GM12864 (cell line): ENCODE data around the gene PCGF6.
"Not testable (repeated sequence)": the region's sequence is repeated elsewhere in the genome, so short reads cannot be mapped to it uniquely, and the experiment has no call there.

ENCODE experiments used
- DNase-seq: peaks from one replicate; pipeline ENCODE4 v3.0.0-alpha.2; 2011; ENCODE audit warnings: low read depth
- H3K4me3 ChIP-seq: 2 replicates; pipeline ENCODE4 v1.5.1; 2011; ENCODE audit warnings: mild to moderate bottlenecking, low read depth, low read length, control low read depth
- CTCF ChIP-seq: IDR thresholded peaks from 2 replicates; pipeline ENCODE4 v1.5.1; 2011; ENCODE audit warnings: low read depth, mild to moderate bottlenecking, moderate library complexity, low read length, control low read depth, inconsistent platforms; ENCODE audit errors: missing control alignments

PCGF6 gene

GRCh38 chr10:103382769-103383168, 31.8 kb upstream of the PCGF6 start:
- no peak overlapping the region for H3K4me3 ChIP-seq
- peak; percentile 45 for DNase-seq
- TF ChIP-seq CTCF: no peak

GRCh38 chr10:103374263-103374662, 23.3 kb upstream of the PCGF6 start:
- no peak overlapping the region for H3K4me3 ChIP-seq
- TF ChIP-seq CTCF: no peak
- no peak for DNase-seq

- TF ChIP-seq CTCF: no peak
- no peak overlapping the region for H3K4me3 ChIP-seq
- no peak for DNase-seq
These were observed 22.6 kb upstream of the PCGF6 start for GRCh38 chr10:103373544-103373943.

DNA sequence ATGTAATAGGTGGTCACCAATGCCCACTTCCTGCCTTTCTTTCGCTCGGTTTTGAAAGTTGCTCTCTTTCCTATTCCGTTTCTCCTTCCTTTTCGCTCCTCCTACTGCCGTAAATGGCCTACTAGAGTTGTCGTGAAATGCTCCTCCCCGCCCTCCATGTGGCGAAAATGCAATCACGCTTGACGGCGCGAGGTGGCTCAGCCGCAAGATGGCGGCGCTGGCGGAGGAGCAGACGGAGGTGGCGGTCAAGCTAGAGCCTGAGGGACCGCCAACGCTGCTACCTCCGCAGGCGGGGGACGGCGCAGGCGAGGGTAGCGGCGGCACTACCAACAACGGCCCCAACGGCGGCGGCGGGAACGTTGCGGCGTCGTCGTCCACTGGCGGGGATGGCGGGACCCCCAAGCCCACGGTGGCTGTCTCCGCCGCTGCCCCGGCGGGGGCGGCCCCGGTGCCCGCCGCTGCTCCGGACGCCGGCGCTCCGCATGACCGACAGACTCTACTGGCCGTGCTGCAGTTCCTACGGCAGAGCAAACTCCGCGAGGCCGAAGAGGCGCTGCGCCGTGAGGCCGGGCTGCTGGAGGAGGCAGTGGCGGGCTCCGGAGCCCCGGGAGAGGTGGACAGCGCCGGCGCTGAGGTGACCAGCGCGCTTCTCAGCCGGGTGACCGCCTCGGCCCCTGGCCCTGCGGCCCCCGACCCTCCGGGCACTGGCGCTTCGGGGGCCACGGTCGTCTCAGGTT, 17.0 kb upstream of the PCGF6 start, which contains the start of gene TAF5:
TAF5 (plus strand) TSS at position 195 of the 737 bp plus-strand sequence; CDS start at position 209, 14 bp downstream.
- TF ChIP-seq CTCF: no peak
- H3K4me3 ChIP-seq: peak within 1 kb of the TSS; percentile 99
- DNase-seq: peak; percentile 96

- no peak for TF ChIP-seq CTCF
- H3K4me3 ChIP-seq: peak overlapping the region; percentile 99
- DNase-seq: no peak
These were observed 16.4 kb upstream of the PCGF6 start for GRCh38 chr10:103367379-103367781.

GRCh38 chr10:103360791-103361190, 9.9 kb upstream of the PCGF6 start:
- DNase-seq, H3K4me3 ChIP-seq: not testable (repeated sequence)

GRCh38 chr10:103359493-103359892, 8.6 kb upstream of the PCGF6 start:
- not testable (repeated sequence) for DNase-seq, H3K4me3 ChIP-seq

GRCh38 chr10:103355906-103356599, 5.1 kb upstream of the PCGF6 start:
- no peak for DNase-seq
- TF ChIP-seq CTCF: no peak
- H3K4me3 ChIP-seq: no peak overlapping the region

- H3K4me3 ChIP-seq, DNase-seq: not testable (repeated sequence)
These were observed 3.6 kb upstream of the PCGF6 start for GRCh38 chr10:103354567-103354966.
